GM23338 (cell line): ENCODE data around the gene OR2T6. TPM values are rescaled to one million over a fixed set of nuclear protein-coding genes. Genes with fewer than 3 reads are reported as not detected.
"Not testable (repeated sequence)": the region's sequence is repeated elsewhere in the genome, so short reads cannot be mapped to it uniquely, and the experiment has no call there.

Experiments used
- ATAC-seq: fragments of 200-7000 bp; cut with Tn5 transposase; 3 replicates; pipeline ENCODE4 v1.9.1; 2020
- DNase-seq: peaks from one replicate; pipeline ENCODE4 v3.0.0-alpha.2; 2015; ENCODE audit warnings: low spot score
- H2AFZ ChIP-seq: fragments of 200-600 bp; sonication (generic); 2 replicates; pipeline ENCODE4 v1.8.0; 2016; ENCODE audit warnings: antibody characterized with exemption, mild to moderate bottlenecking, moderate library complexity
- H3F3A ChIP-seq: fragments of 200-600 bp; sonication (generic); replicated peaks from 2 replicates; pipeline ENCODE4 v1.8.0; 2017; ENCODE audit warnings: antibody characterized with exemption, mixed run types, low read depth
- H3K27ac ChIP-seq: fragments of 200-600 bp; sonication (generic); 2 replicates; pipeline ENCODE4 v1.6.1; 2016; ENCODE audit warnings: low read depth
- H3K27me3 ChIP-seq: fragments of 200-600 bp; sonication (generic); 2 replicates; pipeline ENCODE4 v1.8.0; 2016; ENCODE audit warnings: mild to moderate bottlenecking, mixed run types, moderate library complexity; ENCODE audit not compliant: insufficient read depth
- H3K36me3 ChIP-seq: fragments of 200-600 bp; sonication (generic); 2 replicates; pipeline ENCODE4 v1.8.0; 2016; ENCODE audit warnings: mild to moderate bottlenecking; ENCODE audit not compliant: insufficient read depth
- H3K4me1 ChIP-seq: fragments of 200-600 bp; sonication (generic); 2 replicates; pipeline ENCODE4 v1.8.0; 2016; ENCODE audit warnings: mild to moderate bottlenecking, moderate library complexity; ENCODE audit not compliant: insufficient read depth
- H3K4me2 ChIP-seq: fragments of 200-600 bp; sonication (generic); 2 replicates; pipeline ENCODE4 v1.7.1; 2017; ENCODE audit warnings: mixed run types
- H3K4me3 ChIP-seq: fragments of 200-600 bp; sonication (generic); 2 replicates; pipeline ENCODE4 v1.6.1; 2016; ENCODE audit warnings: mixed run types
- H3K79me2 ChIP-seq: fragments of 200-600 bp; sonication (generic); replicated peaks from 2 replicates; pipeline ENCODE4 v1.8.0; 2017; ENCODE audit warnings: mild to moderate bottlenecking; ENCODE audit not compliant: insufficient read depth
- H3K9me2 ChIP-seq: fragments of 200-600 bp; sonication (generic); 2 replicates; pipeline ENCODE4 v1.8.0; 2017; ENCODE audit not compliant: insufficient read depth
- H4K20me1 ChIP-seq: fragments of 200-600 bp; sonication (generic); replicated peaks from 2 replicates; pipeline ENCODE4 v1.8.0; 2017; ENCODE audit warnings: mild to moderate bottlenecking; ENCODE audit not compliant: insufficient read depth
- H3K27ac Mint-ChIP-seq: 2 replicates; pipeline ENCODE4 v1.8.0; 2020; ENCODE audit warnings: inconsistent platforms, mild to moderate bottlenecking, moderate library complexity, mixed read lengths
- H3K27me3 Mint-ChIP-seq: 3 replicates; pipeline ENCODE4 v1.8.0; 2022; ENCODE audit warnings: low read depth, mild to moderate bottlenecking, moderate library complexity, mixed read lengths, inconsistent platforms; ENCODE audit not compliant: insufficient read depth, poor library complexity
- H3K36me3 Mint-ChIP-seq: 3 replicates; pipeline ENCODE4 v1.8.0; 2021; ENCODE audit warnings: low read depth, mild to moderate bottlenecking, inconsistent platforms, moderate library complexity, mixed read lengths
- H3K4me1 Mint-ChIP-seq: 3 replicates; pipeline ENCODE4 v1.8.0; 2020; ENCODE audit warnings: mild to moderate bottlenecking, inconsistent platforms, mixed read lengths
- H3K4me3 Mint-ChIP-seq: 3 replicates; pipeline ENCODE4 v1.8.0; 2021; ENCODE audit warnings: moderate library complexity, mild to moderate bottlenecking, inconsistent platforms, mixed read lengths
- H3K9me3 Mint-ChIP-seq: 3 replicates; pipeline ENCODE4 v1.8.0; 2020; ENCODE audit warnings: moderate library complexity, mild to moderate bottlenecking, inconsistent platforms, mixed read lengths
- ZNF114 ChIP-seq: fragments of 250-450 bp; sonication (Bioruptor Pico); IDR thresholded peaks from 2 replicates; pipeline ENCODE4 v1.5.0; 2020; ENCODE audit warnings: mild to moderate bottlenecking, moderate library complexity
- polyA plus RNA-seq: library from polyadenylated mRNA; unstranded; fragments of >200 nt; fragmentation: Nextera tagmentation; extraction: Ambion mirVana; gene quantifications from 2 replicates; pipeline ENCODE4 v1.2.1, GENCODE V29; 2016
- total RNA-seq: library from RNA; depleted of rRNA; stranded (reverse); fragments of >200 nt; shearing (Covaris generic); gene quantifications from 2 replicates; pipeline ENCODE4 v1.2.3, GENCODE V29; 2014
- TF ChIP-seq, protein P1 (sequence below): fragments of 250-450 bp; sonication (Bioruptor Pico); IDR thresholded peaks from 2 replicates; pipeline ENCODE4 v1.5.0; 2020; ENCODE audit warnings: mild to moderate bottlenecking, moderate library complexity

Gene OR2T6
- total and polyA plus RNA-seq, 2 experiments from 2014 or later = not detected

DNA sequence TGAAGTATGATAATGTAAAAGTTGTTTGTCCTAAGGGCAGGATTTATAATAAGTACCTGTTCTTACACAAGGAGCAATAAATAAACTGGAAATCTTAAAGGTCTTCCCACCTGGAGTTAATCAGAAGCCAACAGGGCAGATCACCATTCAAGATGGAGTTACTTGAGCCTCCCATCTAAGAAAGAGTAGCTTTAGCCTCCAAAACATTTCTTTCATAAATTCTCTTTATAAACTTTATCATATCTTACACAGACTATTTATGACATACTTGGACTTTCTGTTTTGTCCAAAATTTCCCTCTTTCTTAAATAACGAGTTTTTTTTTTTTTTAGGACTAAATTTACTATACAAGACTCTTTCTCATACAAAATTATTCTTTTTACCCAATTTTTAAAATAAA, 45.8 kb downstream of the OR2T6 start (continued):
- TF ChIP-seq, protein P1, sequence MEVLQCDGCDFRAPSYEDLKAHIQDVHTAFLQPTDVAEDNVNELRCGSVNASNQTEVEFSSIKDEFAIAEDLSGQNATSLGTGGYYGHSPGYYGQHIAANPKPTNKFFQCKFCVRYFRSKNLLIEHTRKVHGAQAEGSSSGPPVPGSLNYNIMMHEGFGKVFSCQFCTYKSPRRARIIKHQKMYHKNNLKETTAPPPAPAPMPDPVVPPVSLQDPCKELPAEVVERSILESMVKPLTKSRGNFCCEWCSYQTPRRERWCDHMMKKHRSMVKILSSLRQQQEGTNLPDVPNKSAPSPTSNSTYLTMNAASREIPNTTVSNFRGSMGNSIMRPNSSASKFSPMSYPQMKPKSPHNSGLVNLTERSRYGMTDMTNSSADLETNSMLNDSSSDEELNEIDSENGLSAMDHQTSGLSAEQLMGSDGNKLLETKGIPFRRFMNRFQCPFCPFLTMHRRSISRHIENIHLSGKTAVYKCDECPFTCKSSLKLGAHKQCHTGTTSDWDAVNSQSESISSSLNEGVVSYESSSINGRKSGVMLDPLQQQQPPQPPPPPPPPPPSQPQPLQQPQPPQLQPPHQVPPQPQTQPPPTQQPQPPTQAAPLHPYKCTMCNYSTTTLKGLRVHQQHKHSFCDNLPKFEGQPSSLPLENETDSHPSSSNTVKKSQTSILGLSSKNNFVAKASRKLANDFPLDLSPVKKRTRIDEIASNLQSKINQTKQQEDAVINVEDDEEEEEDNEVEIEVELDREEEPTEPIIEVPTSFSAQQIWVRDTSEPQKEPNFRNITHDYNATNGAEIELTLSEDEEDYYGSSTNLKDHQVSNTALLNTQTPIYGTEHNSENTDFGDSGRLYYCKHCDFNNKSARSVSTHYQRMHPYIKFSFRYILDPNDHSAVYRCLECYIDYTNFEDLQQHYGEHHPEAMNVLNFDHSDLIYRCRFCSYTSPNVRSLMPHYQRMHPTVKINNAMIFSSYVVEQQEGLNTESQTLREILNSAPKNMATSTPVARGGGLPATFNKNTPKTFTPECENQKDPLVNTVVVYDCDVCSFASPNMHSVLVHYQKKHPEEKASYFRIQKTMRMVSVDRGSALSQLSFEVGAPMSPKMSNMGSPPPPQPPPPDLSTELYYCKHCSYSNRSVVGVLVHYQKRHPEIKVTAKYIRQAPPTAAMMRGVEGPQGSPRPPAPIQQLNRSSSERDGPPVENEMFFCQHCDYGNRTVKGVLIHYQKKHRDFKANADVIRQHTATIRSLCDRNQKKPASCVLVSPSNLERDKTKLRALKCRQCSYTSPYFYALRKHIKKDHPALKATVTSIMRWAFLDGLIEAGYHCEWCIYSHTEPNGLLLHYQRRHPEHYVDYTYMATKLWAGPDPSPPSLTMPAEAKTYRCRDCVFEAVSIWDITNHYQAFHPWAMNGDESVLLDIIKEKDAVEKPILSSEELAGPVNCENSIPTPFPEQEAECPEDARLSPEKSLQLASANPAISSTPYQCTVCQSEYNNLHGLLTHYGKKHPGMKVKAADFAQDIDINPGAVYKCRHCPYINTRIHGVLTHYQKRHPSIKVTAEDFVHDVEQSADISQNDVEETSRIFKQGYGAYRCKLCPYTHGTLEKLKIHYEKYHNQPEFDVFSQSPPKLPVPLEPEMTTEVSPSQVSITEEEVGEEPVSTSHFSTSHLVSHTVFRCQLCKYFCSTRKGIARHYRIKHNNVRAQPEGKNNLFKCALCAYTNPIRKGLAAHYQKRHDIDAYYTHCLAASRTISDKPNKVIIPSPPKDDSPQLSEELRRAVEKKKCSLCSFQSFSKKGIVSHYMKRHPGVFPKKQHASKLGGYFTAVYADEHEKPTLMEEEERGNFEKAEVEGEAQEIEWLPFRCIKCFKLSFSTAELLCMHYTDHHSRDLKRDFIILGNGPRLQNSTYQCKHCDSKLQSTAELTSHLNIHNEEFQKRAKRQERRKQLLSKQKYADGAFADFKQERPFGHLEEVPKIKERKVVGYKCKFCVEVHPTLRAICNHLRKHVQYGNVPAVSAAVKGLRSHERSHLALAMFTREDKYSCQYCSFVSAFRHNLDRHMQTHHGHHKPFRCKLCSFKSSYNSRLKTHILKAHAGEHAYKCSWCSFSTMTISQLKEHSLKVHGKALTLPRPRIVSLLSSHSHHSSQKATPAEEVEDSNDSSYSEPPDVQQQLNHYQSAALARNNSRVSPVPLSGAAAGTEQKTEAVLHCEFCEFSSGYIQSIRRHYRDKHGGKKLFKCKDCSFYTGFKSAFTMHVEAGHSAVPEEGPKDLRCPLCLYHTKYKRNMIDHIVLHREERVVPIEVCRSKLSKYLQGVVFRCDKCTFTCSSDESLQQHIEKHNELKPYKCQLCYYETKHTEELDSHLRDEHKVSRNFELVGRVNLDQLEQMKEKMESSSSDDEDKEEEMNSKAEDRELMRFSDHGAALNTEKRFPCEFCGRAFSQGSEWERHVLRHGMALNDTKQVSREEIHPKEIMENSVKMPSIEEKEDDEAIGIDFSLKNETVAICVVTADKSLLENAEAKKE (CRISPR knock-in tag) = no peak
- no peak for TF ChIP-seq ZNF114 (CRISPR knock-in tag)

DNA sequence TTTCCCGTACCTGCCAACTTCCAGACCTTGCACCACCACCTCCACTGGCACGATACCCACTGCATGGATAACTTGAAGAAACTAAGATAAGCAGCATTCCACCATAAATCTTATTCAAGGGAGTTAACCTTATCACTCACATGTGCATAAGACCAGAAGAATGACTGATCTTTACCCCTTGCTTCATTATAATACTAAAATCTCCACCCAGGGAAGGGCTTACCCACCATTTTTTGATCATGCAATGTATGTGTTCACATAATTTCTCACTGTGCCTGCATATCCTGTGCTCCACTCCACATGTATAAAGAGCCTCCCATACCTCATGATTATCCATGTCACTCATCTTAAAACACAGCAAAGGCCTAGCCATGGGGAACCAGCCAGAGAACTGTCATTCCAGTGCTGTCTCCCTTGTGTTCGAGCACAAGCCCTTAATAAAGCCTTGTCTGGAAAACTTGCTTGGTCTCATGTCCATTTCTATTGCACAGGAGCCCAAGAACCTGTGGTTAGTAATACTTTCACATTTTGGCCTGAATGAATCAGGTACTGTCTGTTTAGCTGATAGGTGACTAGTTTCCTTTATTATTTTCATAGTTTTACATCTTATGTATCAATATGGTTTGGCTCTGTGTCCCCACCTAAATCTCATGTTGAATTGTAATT, 52.1 kb downstream of the OR2T6 start:
- not testable (repeated sequence) for H3F3A ChIP-seq, H3K4me1 Mint-ChIP-seq, H3K79me2 ChIP-seq, H3K4me2 ChIP-seq, H3K9me2 ChIP-seq, H3K27ac ChIP-seq, H3K4me3 Mint-ChIP-seq, H3K4me1 ChIP-seq, H3K4me3 ChIP-seq, H3K36me3 ChIP-seq, H3K27me3 ChIP-seq, ATAC-seq, H3K27ac Mint-ChIP-seq, H3K27me3 Mint-ChIP-seq, H4K20me1 ChIP-seq, H2AFZ ChIP-seq, DNase-seq
- peaks cover 29% of the 10 kb centered on the region for H3K36me3 Mint-ChIP-seq
- H3K9me3 Mint-ChIP-seq = peaks cover 83% of the 10 kb centered on the region

DNA sequence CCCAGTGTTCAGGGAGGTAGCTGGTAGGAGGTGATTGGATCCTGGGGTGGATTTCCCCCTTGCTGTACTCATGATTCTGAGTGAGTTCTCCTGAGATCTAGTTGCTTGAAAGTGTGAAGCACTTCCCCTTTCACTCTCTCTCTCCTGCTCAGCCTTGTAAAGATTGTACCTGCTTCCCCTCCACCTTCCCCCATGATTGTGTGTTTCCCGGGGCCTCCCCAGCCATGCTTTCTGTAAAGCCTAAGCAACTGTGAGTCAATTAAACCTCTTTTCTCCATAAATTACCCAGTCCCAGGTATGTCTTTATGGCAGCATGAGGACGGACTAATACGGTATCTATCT, 52.6 kb downstream of the OR2T6 start:
- not testable (repeated sequence) for H3K79me2 ChIP-seq, H3K36me3 ChIP-seq, H3K4me3 Mint-ChIP-seq, ATAC-seq, H3K4me3 ChIP-seq, H3K4me1 Mint-ChIP-seq, H3K27ac Mint-ChIP-seq, H3K27me3 ChIP-seq, H2AFZ ChIP-seq, H3K27me3 Mint-ChIP-seq, DNase-seq, H3K4me1 ChIP-seq, H4K20me1 ChIP-seq, H3K4me2 ChIP-seq, H3K27ac ChIP-seq, H3F3A ChIP-seq, H3K9me2 ChIP-seq
- H3K9me3 Mint-ChIP-seq = peaks cover 83% of the 10 kb centered on the region
- peaks cover 27% of the 10 kb centered on the region for H3K36me3 Mint-ChIP-seq

DNA sequence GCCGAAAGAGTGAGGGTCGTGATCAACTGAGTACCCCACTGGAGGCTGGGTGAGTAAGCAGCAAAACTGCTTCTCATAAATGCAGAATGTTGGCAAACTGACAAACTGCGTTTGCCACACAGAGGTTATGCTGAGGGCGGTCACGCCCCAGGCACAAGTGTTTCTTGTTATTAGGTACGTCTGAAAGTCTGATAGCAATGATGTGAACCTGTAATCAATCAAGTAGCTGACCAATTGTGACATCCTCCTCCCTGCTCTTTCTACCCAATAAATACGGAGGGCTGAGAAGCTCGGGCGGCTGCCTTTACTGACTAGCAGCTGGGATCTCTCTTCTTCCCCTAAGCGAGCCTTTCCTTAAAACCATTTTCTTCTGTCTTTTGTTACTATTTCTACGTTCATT, 56.1 kb downstream of the OR2T6 start:
- H2AFZ ChIP-seq, H3K9me2 ChIP-seq, ATAC-seq, H3K4me2 ChIP-seq, H3K4me3 Mint-ChIP-seq, H3F3A ChIP-seq, H3K27ac ChIP-seq, H3K4me1 ChIP-seq, H4K20me1 ChIP-seq, H3K27me3 Mint-ChIP-seq, H3K4me1 Mint-ChIP-seq, DNase-seq, H3K27me3 ChIP-seq, H3K36me3 ChIP-seq, H3K27ac Mint-ChIP-seq, H3K79me2 ChIP-seq, H3K4me3 ChIP-seq: not testable (repeated sequence)
- Mint-ChIP-seq H3K9me3 (peaks cover 71% of the 10 kb centered on the region), H3K36me3 (peaks cover 30% of the 10 kb centered on the region)

DNA sequence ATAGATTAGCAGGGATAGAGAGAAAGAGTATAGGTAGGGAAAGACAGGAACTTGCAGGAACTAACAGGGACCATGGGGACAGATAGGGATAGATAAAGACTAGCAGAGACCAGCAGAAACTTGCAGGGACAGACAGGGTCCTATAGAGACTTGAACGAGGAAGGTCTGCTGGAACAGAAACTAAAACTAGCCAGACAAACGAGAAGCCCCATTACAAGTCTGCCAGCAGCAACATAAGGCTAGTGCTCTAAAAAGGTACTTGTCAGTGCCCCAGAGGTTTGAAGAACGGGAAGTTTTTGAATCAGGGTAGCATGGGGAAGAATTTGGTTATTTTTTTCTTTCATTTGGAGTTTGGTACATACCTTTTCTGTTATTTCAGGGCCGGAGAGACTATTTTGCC, 56.7 kb downstream of the OR2T6 start:
- not testable (repeated sequence) for H3K4me1 Mint-ChIP-seq, H3K27ac Mint-ChIP-seq, H3K27me3 Mint-ChIP-seq, ATAC-seq, H3K79me2 ChIP-seq, H4K20me1 ChIP-seq, H3F3A ChIP-seq, H3K4me3 Mint-ChIP-seq, H3K36me3 ChIP-seq, H3K4me3 ChIP-seq, H3K27ac ChIP-seq, H3K9me2 ChIP-seq, H3K27me3 ChIP-seq, H3K4me2 ChIP-seq, DNase-seq, H2AFZ ChIP-seq, H3K4me1 ChIP-seq
- H3K9me3 Mint-ChIP-seq = peaks cover 66% of the 10 kb centered on the region
- H3K36me3 Mint-ChIP-seq = peaks cover 30% of the 10 kb centered on the region
